ENCODE data around the gene BEX4.
A peak's percentile ranks its signal among the peaks of the same experiment; 100 is the strongest.
"Not testable (repeated sequence)": the region's sequence is repeated elsewhere in the genome, so short reads cannot be mapped to it uniquely, and the experiment has no call there.

Gene BEX4, protein sequence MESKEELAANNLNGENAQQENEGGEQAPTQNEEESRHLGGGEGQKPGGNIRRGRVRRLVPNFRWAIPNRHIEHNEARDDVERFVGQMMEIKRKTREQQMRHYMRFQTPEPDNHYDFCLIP

DNA sequence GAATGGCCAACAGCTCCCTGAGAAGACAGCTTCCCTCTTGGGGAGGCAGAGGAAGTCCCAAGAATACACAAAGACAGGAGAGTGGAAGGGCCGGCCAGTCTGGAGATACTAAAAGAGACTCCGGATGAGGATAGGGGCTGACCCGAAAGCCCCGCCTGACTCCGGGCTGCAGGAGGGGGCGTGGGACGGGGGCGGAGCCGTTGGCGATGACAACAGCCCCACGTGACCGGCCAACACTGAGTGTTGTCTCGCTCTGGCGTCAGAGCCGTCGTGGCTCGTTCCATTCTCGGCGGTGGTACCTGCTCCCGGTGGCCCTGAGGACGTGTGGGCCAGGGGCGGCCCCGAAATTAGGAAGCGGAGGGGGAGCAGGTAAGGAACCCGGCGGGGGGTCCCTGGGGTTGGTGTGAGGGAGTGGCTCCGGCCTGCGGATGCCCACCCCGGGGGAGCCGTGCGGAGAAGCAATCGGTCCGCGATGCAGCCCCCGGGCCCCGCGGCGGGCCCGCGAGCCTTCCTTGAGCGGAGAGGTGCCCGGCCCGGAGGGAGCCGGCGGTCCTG is at the start of gene BEX4:
BEX4 (plus strand) TSS at position 239 of the 555 bp plus-strand sequence. CDS start 1,046 bp downstream, outside the sequence.
- Histone ChIP-seq H3K4me3 (ENCODE audit: low read depth, low read length) (peak within 1 kb of the TSS; percentile 81), H3K9ac (ENCODE audit: low read depth, low read length) (peak within 1 kb of the TSS; percentile 93), H3K27me3 (ENCODE audit: control insufficient read depth, insufficient read depth, low read length) (peaks cover 2% of the 10 kb centered on the region), H3K4me1 (ENCODE audit: control insufficient read depth, insufficient read depth, low read length) (peaks cover 8% of the 10 kb centered on the region), H3K9me3 (ENCODE audit: control insufficient read depth, insufficient read depth, low read length) (no peaks in the 10 kb centered on the region), H3K36me3 (ENCODE audit: control insufficient read depth, insufficient read depth, low read length) (peaks cover 2% of the 10 kb centered on the region)

DNA sequence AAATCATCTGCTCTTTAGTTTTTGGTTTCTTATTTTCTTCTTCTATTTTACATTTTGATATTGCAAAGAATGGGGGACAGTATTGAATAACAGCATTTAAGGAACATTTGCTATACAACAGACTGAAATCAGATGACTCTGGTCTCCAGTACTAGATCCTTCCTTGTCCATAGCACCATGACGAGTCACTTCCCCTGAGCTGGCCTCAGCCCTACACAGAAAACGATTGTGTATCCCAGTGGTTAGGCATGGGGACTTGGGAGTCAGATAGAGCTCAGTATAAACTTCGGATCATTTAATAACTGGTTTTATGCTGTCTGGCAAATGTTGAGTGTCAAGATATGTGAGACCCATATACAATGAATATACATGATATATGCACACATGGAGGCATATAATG is 44.7 kb upstream of the BEX4 start:
- no peaks in the 10 kb centered on the region for H3K4me1 ChIP-seq (ENCODE audit: control insufficient read depth, insufficient read depth, low read length)
- H3K4me3 ChIP-seq (ENCODE audit: low read depth, low read length): no peak overlapping the region
- no peak overlapping the region for H3K9ac ChIP-seq (ENCODE audit: low read depth, low read length)
- no peaks in the 10 kb centered on the region for H3K36me3 ChIP-seq (ENCODE audit: control insufficient read depth, insufficient read depth, low read length)
- no peaks in the 10 kb centered on the region for H3K27me3 ChIP-seq (ENCODE audit: control insufficient read depth, insufficient read depth, low read length)
- no peaks in the 10 kb centered on the region for H3K9me3 ChIP-seq (ENCODE audit: control insufficient read depth, insufficient read depth, low read length)

DNA sequence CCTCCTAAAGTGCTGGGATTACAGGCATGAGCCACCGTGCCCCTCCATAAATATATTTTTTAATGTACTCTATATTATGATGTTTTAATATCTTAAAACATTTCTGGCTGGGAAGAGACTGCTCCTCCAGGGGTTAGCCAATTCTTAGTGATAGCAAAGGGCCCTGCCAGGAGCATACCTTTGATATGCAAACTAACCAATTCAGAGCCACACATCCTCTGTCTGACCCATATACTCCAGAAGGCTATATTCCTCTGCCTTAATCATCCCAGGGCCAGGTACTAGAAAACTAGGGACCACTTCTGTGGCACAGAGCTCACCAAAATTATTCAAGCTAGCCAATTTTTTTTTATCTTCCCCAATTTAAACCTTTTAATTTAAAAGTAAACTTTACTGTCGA is 43.6 kb upstream of the BEX4 start:
- H3K4me3 ChIP-seq (ENCODE audit: low read depth, low read length): no peak overlapping the region
- H3K36me3 ChIP-seq (ENCODE audit: control insufficient read depth, insufficient read depth, low read length): no peaks in the 10 kb centered on the region
- H3K27me3 ChIP-seq (ENCODE audit: control insufficient read depth, insufficient read depth, low read length): no peaks in the 10 kb centered on the region
- no peaks in the 10 kb centered on the region for H3K9me3 ChIP-seq (ENCODE audit: control insufficient read depth, insufficient read depth, low read length)
- H3K9ac ChIP-seq (ENCODE audit: low read depth, low read length): no peak overlapping the region
- no peaks in the 10 kb centered on the region for H3K4me1 ChIP-seq (ENCODE audit: control insufficient read depth, insufficient read depth, low read length)

DNA sequence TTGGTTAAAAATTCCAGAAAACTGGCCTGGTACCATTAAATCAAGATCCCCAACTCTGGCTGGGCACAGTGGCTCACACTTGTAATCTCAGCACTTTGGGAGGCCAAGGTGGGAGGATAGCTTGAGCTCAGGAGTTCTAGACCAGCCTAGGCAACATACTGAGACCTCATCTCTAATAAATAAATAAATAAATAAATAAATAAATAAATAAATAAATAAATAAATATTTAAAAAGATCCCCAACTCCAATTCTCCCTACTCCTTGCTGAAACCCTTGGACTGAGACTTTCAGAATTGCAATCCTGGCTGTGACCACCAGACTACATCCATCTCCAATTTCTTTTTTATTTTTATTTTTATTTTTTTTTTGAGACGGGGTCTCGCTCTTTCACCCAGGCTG is 39.7 kb upstream of the BEX4 start:
- H3K27me3 ChIP-seq (ENCODE audit: control insufficient read depth, insufficient read depth, low read length); H3K4me1 ChIP-seq (ENCODE audit: control insufficient read depth, insufficient read depth, low read length); H3K9ac ChIP-seq (ENCODE audit: low read depth, low read length); H3K4me3 ChIP-seq (ENCODE audit: low read depth, low read length); H3K36me3 ChIP-seq (ENCODE audit: control insufficient read depth, insufficient read depth, low read length); H3K9me3 ChIP-seq (ENCODE audit: control insufficient read depth, insufficient read depth, low read length): not testable (repeated sequence)

DNA sequence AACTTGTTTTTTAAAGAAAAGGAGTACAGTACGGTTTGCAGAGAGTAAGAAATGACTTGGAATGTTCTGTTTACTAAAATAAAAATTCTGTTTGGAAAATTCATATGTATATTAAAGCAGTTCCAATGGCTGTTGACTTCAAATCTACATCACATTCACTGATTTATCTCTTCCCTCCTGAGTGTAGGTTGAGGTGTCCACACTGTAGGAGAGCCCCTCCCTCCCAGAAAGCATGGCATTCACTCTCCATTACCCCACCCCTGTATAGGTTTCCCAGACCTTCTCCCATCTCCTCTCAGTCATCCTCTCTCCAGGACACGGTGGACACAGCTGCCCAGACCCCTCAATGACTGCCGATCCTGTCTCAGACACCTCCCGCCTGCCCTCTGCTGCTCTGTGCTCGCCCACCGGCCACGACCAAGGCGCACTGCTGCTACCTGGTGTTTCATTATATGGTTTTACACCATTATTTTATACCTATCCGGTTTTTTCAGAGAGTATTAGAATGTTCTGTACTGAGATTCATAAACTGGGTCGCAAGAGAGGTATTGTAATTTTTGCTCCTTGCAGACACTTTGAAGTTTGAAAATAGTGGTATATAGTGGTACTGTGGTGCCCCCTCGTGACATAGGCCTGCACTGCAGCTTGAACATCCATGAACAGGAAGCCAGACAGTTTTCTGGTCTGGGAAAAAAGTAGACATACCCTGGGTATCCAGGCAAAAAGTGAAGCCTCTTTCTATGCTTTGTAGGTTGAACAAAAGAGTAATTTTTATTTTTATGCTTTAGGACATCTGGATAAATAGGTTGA is 38.8 kb upstream of the BEX4 start:
- Histone ChIP-seq H3K4me1 (ENCODE audit: control insufficient read depth, insufficient read depth, low read length) (no peaks in the 10 kb centered on the region), H3K9me3 (ENCODE audit: control insufficient read depth, insufficient read depth, low read length) (no peaks in the 10 kb centered on the region), H3K4me3 (ENCODE audit: low read depth, low read length) (peak overlapping the region; percentile 24), H3K9ac (ENCODE audit: low read depth, low read length) (no peak overlapping the region), H3K36me3 (ENCODE audit: control insufficient read depth, insufficient read depth, low read length) (no peaks in the 10 kb centered on the region), H3K27me3 (ENCODE audit: control insufficient read depth, insufficient read depth, low read length) (peaks cover 15% of the 10 kb centered on the region)

DNA sequence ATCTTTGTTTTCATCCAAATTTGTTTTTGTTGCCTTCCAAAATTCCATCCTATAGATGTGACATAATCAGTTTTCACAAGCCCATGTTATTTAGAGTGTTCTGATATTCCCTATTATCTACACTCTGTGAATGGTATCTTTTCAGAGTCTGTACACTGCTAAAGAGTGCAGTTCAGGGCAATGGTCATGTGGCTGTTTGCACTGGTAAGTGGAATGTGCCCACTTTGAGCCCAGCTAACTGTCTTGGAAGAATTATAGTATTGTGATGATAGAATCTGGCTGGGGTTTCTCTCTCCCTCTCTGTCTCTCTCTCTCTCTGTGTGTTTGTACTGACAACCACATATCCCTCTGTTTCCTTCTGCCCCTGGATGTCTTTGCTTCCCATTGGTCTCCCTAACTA is 37.4 kb upstream of the BEX4 start:
- H3K27me3 ChIP-seq (ENCODE audit: control insufficient read depth, insufficient read depth, low read length): peaks cover 24% of the 10 kb centered on the region
- no peaks in the 10 kb centered on the region for H3K9me3 ChIP-seq (ENCODE audit: control insufficient read depth, insufficient read depth, low read length)
- H3K9ac ChIP-seq (ENCODE audit: low read depth, low read length): no peak overlapping the region
- no peaks in the 10 kb centered on the region for H3K36me3 ChIP-seq (ENCODE audit: control insufficient read depth, insufficient read depth, low read length)
- no peaks in the 10 kb centered on the region for H3K4me1 ChIP-seq (ENCODE audit: control insufficient read depth, insufficient read depth, low read length)
- no peak overlapping the region for H3K4me3 ChIP-seq (ENCODE audit: low read depth, low read length)

DNA sequence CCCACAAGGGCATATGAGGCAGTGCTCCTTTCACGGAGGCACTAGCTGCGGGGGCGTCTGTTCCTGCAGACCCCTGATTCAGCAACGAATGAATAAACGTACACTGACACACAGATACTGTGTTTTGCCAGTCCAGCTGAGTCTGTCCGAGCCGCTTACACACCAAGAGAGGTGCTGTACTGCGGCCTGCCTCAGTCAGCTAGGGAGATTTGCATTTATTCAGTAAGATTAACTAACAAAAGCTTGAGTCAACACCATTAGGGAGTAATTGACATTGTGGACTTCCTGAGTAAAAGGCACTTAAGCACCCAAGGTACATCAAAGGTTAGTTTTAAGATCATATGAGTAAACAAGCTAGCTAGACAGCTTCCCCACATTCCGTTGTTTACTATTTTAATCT is 31.0 kb upstream of the BEX4 start:
- peak overlapping the region; percentile 12 for H3K4me3 ChIP-seq (ENCODE audit: low read depth, low read length)
- no peaks in the 10 kb centered on the region for H3K9me3 ChIP-seq (ENCODE audit: control insufficient read depth, insufficient read depth, low read length)
- H3K4me1 ChIP-seq (ENCODE audit: control insufficient read depth, insufficient read depth, low read length): peaks cover 5% of the 10 kb centered on the region
- no peaks in the 10 kb centered on the region for H3K36me3 ChIP-seq (ENCODE audit: control insufficient read depth, insufficient read depth, low read length)
- H3K9ac ChIP-seq (ENCODE audit: low read depth, low read length): no peak overlapping the region
- H3K27me3 ChIP-seq (ENCODE audit: control insufficient read depth, insufficient read depth, low read length): peaks cover 78% of the 10 kb centered on the region

DNA sequence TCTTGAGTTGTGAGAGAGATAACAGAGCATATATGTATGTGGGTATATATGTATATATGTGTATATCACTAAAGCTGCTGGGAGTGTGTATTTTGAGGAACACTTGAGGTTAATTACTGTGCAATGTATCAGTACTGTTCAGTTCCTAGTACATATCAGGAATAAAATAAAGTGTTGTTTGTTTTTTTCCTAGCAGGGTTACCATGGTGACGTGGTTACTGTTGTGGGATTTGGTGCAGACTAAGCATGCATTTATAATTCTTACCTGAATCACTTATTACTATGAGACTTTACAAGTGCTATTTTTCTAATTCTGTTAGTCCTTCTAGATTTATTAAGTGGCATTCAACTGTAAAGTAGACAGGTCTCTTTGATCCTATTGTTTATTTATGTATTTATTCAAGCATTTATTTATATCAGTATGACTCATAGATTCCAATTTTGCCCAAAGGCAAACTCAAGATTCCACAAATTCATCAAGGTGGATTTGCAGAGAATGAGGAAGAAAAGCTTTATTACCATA is 26.9 kb upstream of the BEX4 start:
- Histone ChIP-seq H3K4me3 (ENCODE audit: low read depth, low read length) (no peak overlapping the region), H3K36me3 (ENCODE audit: control insufficient read depth, insufficient read depth, low read length) (no peaks in the 10 kb centered on the region), H3K27me3 (ENCODE audit: control insufficient read depth, insufficient read depth, low read length) (peaks cover 55% of the 10 kb centered on the region), H3K4me1 (ENCODE audit: control insufficient read depth, insufficient read depth, low read length) (peaks cover 5% of the 10 kb centered on the region), H3K9me3 (ENCODE audit: control insufficient read depth, insufficient read depth, low read length) (no peaks in the 10 kb centered on the region), H3K9ac (ENCODE audit: low read depth, low read length) (no peak overlapping the region)

DNA sequence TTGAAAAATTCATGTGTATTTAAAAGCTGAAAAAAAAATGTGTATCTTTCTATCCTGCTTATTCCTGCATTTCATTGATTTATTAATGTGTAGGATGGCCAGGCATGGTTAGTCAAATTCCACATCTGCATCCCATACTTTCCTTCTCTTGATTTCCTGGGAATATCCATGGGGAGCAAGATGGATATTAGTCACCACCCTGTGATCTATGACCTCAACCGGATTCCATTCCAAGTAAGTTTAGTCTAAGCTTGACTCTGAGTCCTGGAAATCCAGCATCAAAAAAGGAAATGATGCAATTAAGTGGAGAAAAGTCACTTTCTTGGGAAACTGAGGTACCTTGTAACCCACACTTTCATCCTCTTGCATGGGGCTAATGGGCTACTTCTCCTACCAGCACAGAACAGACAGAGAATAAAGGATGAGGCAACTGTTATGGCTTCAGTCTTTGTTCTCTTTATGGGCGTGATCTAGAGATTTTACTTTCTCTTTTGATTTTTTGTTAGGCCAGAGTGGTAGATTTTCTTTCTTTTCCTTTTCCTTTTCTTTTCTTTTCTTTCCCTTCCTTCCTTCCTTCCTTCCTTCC is 17.1 kb upstream of the BEX4 start:
- Histone ChIP-seq H3K4me1 (ENCODE audit: control insufficient read depth, insufficient read depth, low read length) (no peaks in the 10 kb centered on the region), H3K36me3 (ENCODE audit: control insufficient read depth, insufficient read depth, low read length) (no peaks in the 10 kb centered on the region), H3K9me3 (ENCODE audit: control insufficient read depth, insufficient read depth, low read length) (no peaks in the 10 kb centered on the region), H3K27me3 (ENCODE audit: control insufficient read depth, insufficient read depth, low read length) (no peaks in the 10 kb centered on the region), H3K4me3 (ENCODE audit: low read depth, low read length) (no peak overlapping the region), H3K9ac (ENCODE audit: low read depth, low read length) (no peak overlapping the region)

DNA sequence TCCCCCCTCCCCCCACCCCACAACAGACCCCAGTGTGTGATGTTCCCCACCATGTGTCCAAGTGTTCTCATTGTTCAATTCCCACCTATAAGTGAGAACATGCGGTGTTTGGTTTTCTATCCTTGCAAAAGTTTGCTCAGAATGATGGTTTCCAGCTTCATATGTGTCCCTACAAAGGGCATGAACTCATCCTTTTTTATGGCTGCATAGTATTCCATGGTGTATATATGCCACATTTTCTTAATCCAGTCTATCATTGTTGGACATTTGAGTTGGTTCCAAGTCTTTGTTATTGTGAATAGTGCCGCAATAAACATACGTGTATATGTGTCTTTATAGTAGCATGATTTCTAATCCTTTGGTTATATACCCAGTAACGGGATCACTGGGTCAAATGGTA is 16.2 kb upstream of the BEX4 start:
- H3K27me3 ChIP-seq (ENCODE audit: control insufficient read depth, insufficient read depth, low read length); H3K9me3 ChIP-seq (ENCODE audit: control insufficient read depth, insufficient read depth, low read length); H3K4me1 ChIP-seq (ENCODE audit: control insufficient read depth, insufficient read depth, low read length); H3K36me3 ChIP-seq (ENCODE audit: control insufficient read depth, insufficient read depth, low read length); H3K9ac ChIP-seq (ENCODE audit: low read depth, low read length); H3K4me3 ChIP-seq (ENCODE audit: low read depth, low read length): not testable (repeated sequence)

DNA sequence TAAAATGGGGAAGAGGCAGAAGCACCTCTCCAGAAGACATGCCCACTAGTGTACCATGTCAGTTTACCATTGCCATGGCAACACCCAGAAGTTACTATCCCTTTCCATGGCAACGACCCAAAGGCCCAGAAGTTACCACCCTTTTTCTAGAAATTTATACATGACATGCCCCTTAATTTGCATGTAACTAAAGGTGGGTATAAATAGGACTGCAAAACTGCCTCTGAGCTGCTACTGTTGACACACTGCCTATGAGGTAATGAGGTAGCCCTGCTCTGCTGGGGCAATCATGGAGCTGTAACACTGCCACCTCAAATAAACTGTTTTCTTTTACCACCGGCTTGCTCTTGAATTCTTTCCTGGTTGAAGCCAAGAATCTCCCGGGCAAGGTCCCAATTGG is 13.9 kb upstream of the BEX4 start:
- Histone ChIP-seq H3K9me3 (ENCODE audit: control insufficient read depth, insufficient read depth, low read length) (no peaks in the 10 kb centered on the region), H3K27me3 (ENCODE audit: control insufficient read depth, insufficient read depth, low read length) (no peaks in the 10 kb centered on the region), H3K4me3 (ENCODE audit: low read depth, low read length) (no peak overlapping the region), H3K36me3 (ENCODE audit: control insufficient read depth, insufficient read depth, low read length) (no peaks in the 10 kb centered on the region), H3K9ac (ENCODE audit: low read depth, low read length) (no peak overlapping the region), H3K4me1 (ENCODE audit: control insufficient read depth, insufficient read depth, low read length) (no peaks in the 10 kb centered on the region)

DNA sequence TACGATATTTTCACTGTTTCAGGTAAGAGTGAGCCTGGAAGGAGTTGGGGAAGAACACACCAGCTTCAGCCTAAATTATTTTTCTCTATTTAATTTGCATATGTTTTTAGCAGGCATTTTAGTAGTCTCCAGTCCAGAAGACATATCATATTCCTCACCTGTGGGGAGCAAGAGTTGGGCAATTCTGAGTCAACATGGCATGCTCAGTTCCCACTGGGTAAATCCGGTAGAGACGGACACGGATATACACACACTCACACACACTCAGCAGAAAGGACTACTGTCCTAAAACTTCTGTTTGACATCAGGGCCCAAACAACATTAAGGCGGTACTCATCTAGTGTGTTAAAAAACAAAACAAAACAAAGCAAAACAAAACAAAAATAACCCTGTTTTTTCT is 4.9 kb upstream of the BEX4 start:
- Histone ChIP-seq H3K4me3 (ENCODE audit: low read depth, low read length) (no peak overlapping the region), H3K4me1 (ENCODE audit: control insufficient read depth, insufficient read depth, low read length) (peaks cover 4% of the 10 kb centered on the region), H3K9ac (ENCODE audit: low read depth, low read length) (no peak overlapping the region), H3K36me3 (ENCODE audit: control insufficient read depth, insufficient read depth, low read length) (no peaks in the 10 kb centered on the region), H3K27me3 (ENCODE audit: control insufficient read depth, insufficient read depth, low read length) (peaks cover 3% of the 10 kb centered on the region), H3K9me3 (ENCODE audit: control insufficient read depth, insufficient read depth, low read length) (no peaks in the 10 kb centered on the region)
